Uterus (tissue), 2 donors: Measurements from ENCODE around the gene TTC38.

Source experiments
- POLR2A ChIP-seq, 2 donors: fragments of 450-650 bp; IDR thresholded peaks; one replicate each; pipeline ENCODE4 v1.6.1; 2016; ENCODE audit warnings: antibody characterized with exemption in 2 of 2, mild to moderate bottlenecking in 1 of 2, moderate library complexity in 1 of 2
- TF ChIP-seq, protein P1 (sequence below), 4 experiments: fragments of 200-600 bp in 2 of 4; fragments of 450-650 bp in 2 of 4; sonication (generic) in 2 of 4; IDR thresholded peaks; one replicate each; pipeline ENCODE4 v1.5.1; 2016 to 2019; ENCODE audit warnings: antibody characterized with exemption in 4 of 4, mild to moderate bottlenecking in 2 of 4, moderate library complexity in 1 of 4

DNA sequence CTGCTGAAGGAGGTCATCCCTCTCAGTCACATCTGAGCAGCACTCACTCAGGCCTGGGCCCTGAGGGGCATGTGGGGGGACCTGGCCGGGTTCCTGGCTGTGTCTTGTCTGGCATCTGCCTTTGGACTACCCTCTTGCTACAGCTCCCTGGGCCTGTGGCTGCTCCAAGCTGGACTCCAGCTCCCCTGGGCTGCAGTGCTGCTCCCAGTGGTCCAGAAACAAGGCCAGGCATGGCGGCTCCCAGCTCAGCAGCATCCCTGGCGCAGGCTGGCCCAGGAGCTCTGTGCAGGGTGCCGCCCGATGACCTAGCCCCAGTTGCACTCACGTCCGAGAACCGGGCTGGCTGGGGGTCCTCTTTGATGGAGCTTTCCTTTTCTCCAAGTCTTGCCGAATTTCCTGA, 23.0 kb upstream of the TTC38 start:
- TF ChIP-seq, protein P1, sequence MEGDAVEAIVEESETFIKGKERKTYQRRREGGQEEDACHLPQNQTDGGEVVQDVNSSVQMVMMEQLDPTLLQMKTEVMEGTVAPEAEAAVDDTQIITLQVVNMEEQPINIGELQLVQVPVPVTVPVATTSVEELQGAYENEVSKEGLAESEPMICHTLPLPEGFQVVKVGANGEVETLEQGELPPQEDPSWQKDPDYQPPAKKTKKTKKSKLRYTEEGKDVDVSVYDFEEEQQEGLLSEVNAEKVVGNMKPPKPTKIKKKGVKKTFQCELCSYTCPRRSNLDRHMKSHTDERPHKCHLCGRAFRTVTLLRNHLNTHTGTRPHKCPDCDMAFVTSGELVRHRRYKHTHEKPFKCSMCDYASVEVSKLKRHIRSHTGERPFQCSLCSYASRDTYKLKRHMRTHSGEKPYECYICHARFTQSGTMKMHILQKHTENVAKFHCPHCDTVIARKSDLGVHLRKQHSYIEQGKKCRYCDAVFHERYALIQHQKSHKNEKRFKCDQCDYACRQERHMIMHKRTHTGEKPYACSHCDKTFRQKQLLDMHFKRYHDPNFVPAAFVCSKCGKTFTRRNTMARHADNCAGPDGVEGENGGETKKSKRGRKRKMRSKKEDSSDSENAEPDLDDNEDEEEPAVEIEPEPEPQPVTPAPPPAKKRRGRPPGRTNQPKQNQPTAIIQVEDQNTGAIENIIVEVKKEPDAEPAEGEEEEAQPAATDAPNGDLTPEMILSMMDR (IDR thresholded peaks at IDR 0.05) = no peak
- TF ChIP-seq POLR2A (IDR thresholded peaks at IDR 0.05) = no peak
